ENCODE measurements around the gene TKT.

- TF ChIP-seq CTCF (IDR thresholded peaks at IDR 0.05) (no peak), POLR2A (IDR thresholded peaks at IDR 0.05) (no peak)
These were observed 69.9 kb downstream of the TKT start for GRCh38 chr3:53185761-53186465.

Data from vagina (tissue), 2 donors.